GM18505 (cell line): ENCODE data around the gene PRMT7.
A peak's percentile ranks its signal among the peaks of the same experiment; 100 is the strongest.

ENCODE experiments used
- ATAC-seq: cut with Tn5 transposase; IDR thresholded peaks from one replicate; pipeline ENCODE4 v1.9.1; 2021; ENCODE audit not compliant: unreplicated experiment
- POLR2A ChIP-seq: IDR thresholded peaks from 4 replicates; pipeline ENCODE4 v1.6.1; 2011; ENCODE audit warnings: borderline replicate concordance; ENCODE audit not compliant: insufficient read depth, insufficient read length; ENCODE audit errors: extremely low read depth

Gene PRMT7

DNA sequence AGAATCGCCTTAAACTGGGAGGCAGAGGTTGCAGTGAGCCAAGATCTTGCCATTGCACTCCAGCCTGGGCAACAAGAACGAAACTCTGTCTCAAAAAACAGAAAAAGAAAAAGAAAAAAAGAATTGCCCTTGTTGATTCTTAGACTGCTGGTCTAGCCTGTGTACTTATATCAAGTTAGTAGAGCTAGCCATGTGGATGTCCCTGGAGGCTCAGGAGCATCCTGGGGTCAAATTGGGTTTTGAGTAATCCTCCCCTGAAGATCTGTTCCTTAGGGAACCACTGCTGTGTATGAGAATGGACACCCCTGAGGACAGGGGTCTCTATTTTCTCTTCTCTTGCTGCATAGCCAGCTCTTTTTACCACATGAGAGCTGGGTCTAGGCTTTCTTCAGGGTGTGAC is 21.6 kb upstream of the PRMT7 start:
- no peak for TF ChIP-seq POLR2A
- ATAC-seq: no peak

DNA sequence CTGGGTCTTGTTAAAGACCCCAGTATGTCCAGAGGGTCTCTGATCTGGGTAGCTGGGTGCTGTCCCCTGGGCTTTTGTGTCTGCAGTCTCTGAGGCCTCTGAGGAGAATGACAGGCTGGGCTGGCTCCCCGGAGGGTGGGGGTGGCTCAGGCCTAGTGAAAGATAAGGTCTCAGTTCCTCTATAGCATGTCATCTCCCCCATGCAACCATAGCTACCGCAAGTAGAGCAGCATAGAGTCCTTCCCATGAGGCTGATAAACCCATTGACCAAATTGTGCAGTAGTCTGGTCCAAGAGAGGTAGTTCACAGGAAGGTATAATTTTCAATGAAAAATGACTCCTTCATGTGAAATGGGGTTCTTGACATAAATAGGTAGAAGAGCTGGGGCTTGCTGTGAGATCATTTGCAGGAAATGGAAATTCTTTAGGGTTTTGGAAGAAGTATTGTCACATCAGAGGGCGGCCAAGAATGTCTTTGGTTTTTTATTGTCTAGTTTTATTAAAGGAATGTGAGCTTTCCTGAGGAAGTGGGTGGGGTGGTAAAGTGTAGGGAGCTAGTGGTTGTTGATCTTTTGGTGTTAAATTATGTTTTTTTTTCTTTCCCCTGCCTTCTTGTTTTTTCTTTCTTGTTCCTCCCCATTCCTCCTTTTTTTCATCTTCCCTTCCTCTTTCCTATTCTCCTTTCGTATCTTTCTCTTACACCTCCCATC is 21.0 kb upstream of the PRMT7 start:
- ATAC-seq: peak; percentile 64
- TF ChIP-seq POLR2A: peak; percentile 42

DNA sequence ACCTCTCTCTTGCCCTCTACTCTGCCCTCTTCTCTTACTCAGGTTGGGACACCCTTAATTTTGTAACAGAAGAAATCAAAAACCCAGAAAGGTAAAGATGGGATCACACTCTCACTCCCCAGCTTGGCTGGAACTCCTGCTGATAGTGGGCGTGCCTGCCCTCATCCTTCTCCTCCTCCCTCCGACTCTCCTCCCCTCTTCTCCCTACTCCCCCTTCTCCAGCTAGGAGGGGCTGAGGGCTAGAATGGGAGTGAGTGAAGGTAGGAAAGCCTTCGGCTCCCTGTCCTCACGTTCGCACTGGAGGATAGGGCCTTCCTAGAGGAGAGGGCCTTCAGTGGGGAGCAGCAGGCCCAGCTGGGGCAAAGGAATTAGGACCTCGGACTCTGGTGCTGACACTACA is 20.4 kb upstream of the PRMT7 start:
- no peak for ATAC-seq
- TF ChIP-seq POLR2A: no peak

GRCh38 chr16:68291227-68291626 is 19.6 kb upstream of the PRMT7 start:
- TF ChIP-seq POLR2A: no peak
- ATAC-seq: no peak

- no peak for TF ChIP-seq POLR2A
- no peak for ATAC-seq
Measured at GRCh38 chr16:68292425-68292824, 18.4 kb upstream of the PRMT7 start.

- no peak for ATAC-seq
- TF ChIP-seq POLR2A: peak; percentile 28
Measured at GRCh38 chr16:68296291-68296690, 14.5 kb upstream of the PRMT7 start.

DNA sequence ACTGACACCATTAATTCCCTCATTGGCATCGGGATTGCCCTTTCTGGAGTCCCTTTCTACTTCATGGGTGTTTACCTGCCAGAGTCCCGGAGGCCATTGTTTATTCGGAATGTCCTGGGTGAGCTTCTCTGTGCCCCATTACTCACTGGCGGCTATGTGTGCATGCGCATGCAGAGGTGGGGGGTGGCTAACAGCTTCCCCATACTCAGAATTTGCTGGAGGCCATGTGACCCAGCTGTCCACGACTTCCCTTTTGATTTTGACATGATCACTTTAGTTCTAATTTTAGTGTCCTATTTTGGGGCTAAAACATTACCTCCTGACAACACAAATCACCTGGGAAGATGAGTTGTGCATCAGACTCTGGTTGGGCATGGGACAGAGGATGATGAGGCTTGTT is 14.1 kb upstream of the PRMT7 start:
- no peak for ATAC-seq
- TF ChIP-seq POLR2A: no peak

GRCh38 chr16:68297908-68298307 is 12.9 kb upstream of the PRMT7 start:
- no peak for ATAC-seq
- no peak for TF ChIP-seq POLR2A

GRCh38 chr16:68298312-68298711 is 12.5 kb upstream of the PRMT7 start:
- no peak for ATAC-seq

GRCh38 chr16:68298907-68299561 is 11.8 kb upstream of the PRMT7 start:
- TF ChIP-seq POLR2A: no peak
- ATAC-seq: no peak

More at GRCh38 chr16:68298312-68298711, 12.5 kb upstream of the PRMT7 start:
- TF ChIP-seq POLR2A: no peak

DNA sequence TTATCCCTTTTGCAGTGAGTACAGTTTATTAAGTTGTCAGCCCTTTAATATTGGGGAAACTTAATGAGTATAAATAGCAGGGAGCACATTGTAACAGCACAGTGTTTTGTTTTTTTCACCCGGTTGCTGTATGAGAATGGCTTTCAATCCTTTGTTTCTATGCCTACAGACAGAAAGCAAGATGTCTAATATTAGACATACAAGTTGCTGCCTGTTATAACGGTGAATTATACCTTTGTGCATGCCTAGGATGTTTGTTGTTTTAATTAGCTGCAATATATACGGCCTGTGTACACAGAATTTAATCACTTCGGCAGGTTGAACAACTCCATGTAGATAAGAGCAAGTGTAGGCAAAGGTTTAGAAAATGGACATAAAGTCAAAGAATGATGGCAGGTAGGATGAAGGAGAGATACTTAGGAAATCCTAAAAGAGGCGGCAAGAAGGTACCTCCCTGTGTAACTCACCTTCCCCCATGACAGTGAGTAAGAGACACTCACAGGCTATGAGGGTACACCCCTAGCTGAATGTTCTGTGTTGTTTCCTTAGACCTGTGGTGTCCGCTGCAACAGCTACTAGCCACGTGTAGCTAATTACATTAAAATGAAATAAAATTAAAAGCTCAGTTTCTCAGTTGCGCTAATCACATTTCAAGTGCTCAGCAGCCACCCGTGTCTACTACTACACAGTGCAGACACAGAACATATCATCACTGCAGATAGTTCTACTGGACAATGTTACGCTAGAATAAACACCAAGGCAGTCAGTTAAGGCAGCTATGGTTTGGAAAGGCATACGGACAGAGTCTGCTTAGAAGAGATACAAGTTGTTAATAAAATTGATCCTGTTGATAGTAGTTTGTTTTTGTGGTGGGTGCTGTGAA is 11.0 kb upstream of the PRMT7 start:
- no peak for TF ChIP-seq POLR2A
- ATAC-seq: no peak

DNA sequence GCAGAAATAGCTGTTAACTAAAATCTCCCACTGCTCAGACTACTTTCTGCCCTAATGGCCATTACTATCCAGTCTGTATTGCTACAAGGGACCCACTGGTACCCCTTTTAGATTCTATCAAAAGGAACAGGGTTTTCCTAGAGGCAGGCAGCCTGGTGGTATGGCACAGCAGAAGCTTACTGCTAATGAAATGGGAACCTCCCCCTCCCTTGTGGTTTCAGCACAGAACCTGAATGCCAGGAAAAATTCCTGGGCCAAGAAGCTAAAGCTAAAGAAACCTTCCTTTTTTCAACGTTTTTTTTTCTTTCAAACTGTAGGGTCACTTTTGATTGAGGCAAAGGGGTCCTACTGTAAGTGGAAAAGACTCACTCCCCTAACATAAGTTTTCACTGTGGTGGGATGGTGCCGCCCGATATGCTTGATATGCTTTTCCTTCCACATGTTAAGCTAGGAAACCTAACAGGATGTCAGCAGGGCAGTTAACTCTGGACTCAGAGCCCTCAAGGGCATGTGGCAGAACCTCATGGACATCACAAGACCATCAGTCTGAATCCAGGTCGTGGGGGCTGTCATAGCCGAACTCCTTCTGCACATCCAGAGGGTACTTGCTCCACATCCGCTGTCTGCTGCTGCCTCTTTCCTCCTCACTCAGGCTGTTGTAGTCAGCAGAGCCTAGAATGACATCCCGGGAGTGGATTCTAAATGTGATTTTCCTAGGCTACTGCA is 9.9 kb upstream of the PRMT7 start:
- peak; percentile 31 for TF ChIP-seq POLR2A
- ATAC-seq: no peak

DNA sequence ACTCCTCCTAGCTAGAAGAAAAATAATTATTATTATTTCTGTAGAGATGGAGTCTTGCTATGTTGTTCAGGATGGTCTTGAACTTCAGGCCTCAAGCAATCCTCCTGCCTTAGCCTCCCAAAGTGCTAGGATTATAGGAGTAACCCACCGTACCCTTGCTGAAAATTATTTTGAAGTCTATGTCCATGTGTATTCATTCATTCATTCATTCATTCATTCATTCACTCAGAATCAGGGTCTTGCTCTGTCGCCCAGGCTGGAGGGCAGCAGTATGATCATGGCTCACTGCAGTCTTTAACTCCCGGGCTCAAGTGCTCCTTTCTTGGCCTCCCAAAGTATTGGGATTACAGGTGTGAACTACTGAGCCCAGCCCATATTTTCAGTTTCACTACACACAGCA is 4.2 kb upstream of the PRMT7 start:
- no peak for ATAC-seq
- no peak for TF ChIP-seq POLR2A
